NCI-H2227 treated with DMSO at 0.1 percent for 48 hours (cell line): Measurements from ENCODE around the gene CRISP2.
"Not testable (repeated sequence)": the region's sequence is repeated elsewhere in the genome, so short reads cannot be mapped to it uniquely, and the experiment has no call there.

Source experiments
- DNase-seq: peaks from one replicate; lab custom pipeline; 2025; lab: John Stamatoyannopoulos, UW

The CRISP2 gene

GRCh38 chr6:49713346-49713745 is at the start of gene CRISP2:
Gene CRISP2, minus strand, starts transcription at chr6:49713543. Its CDS starts 4,347 bp downstream, at chr6:49709196.
- peak; percentile 4 for DNase-seq

GRCh38 chr6:49744259-49744658 is 30.9 kb upstream of the CRISP2 start, which contains the start of gene CRISP3:
Gene CRISP3, minus strand, starts transcription at chr6:49744388. Its CDS starts 21 bp downstream, at chr6:49744367.
- DNase-seq: no peak

- DNase-seq: no peak
Measured at GRCh38 chr6:49743429-49743828, 30.1 kb upstream of the CRISP2 start.

DNA sequence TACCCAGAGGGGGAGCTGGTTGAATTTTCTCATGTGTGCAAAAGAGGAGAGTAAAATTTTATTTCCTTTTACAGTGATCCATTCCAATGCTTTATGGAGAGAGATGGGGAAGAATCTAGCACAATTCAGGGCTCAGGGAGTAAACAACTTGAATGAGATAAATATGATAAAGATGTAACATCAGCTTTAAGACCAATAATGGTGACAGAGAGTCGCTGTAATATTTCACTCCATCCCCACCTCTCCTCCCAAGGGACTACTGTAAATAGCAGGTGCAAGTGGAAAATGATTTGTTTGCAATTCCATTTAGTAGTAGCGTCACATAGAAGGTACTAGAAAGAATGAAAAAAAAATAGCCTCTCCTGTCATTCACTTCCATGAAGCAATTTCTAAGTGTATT is 26.1 kb upstream of the CRISP2 start:
- DNase-seq: peak; percentile 72

DNA sequence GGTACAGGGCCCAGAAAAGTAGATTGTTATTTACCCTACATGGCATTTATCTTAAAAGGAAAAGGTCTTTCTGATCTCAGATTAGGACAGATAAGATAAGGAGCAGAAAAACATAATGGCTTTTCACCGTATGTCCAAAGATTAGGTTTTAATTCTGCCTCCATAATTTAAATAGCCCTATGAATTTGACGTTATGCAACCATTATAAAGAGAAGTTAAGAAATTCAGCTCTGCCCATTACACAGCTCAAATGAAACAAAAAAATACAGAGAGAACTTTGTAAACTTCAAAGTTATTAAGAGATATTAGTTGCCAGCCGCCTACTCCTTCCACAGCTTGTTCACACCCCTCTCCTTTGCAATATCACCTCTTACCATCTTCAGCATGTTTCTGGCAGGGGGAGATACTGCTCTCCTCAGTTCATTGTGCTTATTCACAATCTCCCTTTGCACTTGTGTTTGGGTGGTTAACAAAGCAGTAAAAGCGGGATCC is 22.7 kb upstream of the CRISP2 start:
- DNase-seq: no peak

- no peak for DNase-seq
Measured at GRCh38 chr6:49733680-49734079, 20.3 kb upstream of the CRISP2 start.

DNA sequence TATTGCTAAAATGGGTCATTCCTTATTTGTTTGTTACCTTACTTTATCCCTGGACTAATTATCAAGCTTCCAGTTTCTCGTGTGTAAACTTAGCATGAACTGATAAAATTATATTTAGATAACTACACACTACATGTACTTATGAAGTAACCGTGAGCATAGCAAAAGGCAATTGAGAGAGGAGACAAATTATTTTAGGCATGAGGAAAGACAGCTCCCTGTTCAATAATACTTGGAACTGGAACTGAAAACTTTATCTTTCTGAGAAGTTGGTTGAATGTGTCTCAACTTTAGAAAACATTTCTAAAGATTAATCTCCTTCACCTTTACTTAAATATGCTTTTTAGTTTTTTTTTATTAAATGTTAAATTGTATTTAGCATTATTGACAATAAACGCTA is 19.4 kb upstream of the CRISP2 start:
- DNase-seq: no peak

DNA sequence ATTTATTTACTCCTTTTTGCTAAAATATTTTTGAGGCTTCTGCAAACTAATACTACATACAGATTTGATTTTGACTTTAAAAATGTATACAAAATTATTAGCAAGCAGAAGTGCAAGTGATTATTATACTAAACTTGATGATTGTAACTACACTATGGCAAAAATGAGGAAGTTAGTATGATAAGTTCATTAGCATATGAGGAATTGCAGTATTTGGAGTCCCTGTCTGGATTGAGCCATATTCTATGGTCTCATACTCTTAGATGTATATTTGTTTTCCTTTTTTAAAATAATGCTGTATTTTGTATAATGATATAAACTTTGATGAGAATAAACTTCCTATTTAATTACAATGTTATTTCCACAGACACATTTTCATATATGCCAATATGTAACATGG is 16.9 kb upstream of the CRISP2 start:
- DNase-seq: no peak

GRCh38 chr6:49723917-49724316 is 10.6 kb upstream of the CRISP2 start:
- DNase-seq: not testable (repeated sequence)

DNA sequence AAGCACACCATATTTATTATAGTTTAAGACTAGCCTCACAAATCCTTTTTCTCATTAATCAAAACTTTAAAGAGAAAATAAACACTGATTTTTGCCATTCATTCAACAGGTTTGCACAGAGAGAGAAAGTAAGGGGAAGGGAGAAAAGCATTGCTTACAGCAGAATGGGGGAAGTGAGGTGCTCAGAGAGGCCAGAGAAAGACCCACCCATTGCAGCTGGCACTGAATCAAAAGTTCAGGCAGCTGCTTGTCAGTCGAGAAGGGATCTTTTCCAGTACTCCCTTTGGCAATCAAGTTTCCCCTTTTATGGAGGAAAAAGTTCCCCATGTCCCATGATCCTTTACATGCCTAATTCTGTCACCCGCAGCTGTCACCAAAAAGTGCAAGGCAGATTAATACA is 8.0 kb upstream of the CRISP2 start:
- no peak for DNase-seq

DNA sequence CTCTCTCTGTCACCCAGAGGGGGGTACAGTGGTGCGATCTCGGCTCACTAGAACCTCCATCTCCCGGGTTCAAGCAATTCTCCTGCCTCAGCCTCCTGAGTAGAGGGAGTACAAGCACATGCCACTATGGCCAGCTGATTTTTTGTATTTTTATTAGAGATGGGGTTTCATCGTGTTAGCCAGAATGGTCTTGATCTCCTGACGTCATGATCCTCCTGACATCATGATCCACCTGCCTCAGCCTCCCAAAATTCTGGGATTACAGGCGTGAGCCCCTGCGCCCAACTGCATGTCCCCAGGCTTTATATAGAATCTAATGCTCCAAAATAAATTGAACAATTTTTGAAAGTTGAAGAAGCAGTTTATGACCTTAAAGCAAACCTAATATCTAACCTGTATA is 7.0 kb upstream of the CRISP2 start:
- DNase-seq: no peak

GRCh38 chr6:49698478-49698877 is 14.9 kb downstream of the CRISP2 start:
- no peak for DNase-seq

DNA sequence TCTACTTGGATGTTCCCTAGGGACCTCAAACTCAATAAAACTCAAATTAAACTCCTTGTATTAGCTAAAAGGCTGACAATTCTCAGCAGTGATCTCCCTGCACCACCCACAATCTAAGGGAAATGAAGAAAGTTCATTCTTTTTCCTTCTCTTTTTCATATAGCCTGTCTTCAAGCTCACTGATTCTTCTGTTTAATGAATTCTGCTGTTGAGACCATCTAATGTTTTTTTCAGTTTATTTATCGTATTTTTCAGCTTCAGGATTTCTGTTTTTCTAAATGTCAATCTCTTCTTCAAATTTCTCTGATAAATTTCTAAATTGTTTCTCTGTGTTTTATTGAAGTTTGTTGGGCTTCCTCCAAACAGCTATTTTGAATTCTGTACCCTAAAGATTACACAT is 19.8 kb downstream of the CRISP2 start:
- DNase-seq: no peak

DNA sequence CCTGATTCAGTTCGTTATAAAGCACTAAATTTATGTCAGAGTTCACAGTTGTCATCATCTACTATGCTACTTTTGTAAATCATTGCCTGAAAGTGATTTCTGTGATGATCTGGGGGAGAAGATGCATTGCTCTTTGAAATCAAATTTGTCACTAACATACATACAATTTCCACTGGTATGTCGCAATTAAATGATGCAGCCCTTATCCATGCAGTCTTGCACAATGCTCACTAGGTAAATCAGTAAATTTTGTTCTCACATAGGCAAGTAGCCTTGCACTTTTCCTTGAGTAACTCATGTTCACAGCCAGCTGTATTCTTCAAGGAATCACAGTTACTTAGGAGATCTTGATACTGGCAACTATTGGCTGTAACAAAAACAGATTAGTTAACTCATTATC is 20.8 kb downstream of the CRISP2 start:
- no peak for DNase-seq

DNA sequence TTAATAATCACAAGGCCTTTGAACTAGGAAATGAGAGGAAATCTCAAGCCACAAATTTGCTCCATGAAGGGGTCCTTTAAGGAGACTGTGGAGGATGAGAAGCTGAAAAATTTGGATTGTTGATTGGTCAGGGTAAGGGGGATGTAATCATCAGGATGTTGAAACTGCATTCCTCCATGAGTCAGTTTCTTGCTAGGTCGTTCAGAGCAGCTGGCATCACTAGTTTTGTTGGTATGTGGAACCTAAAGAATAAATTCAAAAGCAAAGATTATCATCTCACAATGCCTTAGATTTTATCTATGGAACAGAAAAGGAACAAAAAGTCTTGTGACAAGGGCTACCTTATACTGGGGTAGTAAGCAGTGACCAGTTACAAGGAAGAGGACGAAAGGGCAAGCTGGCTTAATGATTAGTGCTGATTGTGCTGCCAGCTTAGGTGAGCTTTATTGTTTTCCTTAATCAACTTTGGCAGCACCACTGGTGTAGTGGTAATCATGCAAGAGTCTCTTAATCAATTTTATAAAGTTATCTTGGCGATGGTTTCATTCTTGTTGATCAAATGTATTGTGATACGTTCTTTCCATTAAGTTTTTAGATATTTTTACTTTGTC is 36.6 kb downstream of the CRISP2 start:
- no peak for DNase-seq

- no peak for DNase-seq
Measured at GRCh38 chr6:49675816-49676215, 37.5 kb downstream of the CRISP2 start.

DNA sequence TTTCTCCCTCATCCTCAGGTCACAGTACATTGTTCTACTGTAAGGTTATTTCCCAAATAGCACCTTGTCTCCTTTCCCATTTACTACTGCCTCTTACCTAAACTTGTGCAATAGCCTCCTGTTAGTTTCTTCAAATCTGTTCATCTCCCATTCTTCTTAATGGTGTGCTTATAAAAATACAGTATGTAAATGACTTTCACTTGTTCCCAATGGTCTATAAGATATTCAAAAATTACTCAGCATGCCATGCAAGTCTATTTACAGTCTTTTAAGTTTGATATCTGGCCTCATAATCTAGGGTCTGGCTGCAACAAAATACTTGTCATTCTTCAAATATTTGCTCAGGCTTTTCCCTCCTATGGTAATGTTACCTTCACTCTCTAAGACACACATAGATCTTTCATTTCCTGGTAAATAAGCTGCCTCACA is 45.2 kb downstream of the CRISP2 start:
- DNase-seq: no peak

- DNase-seq: no peak
Measured at GRCh38 chr6:49666930-49667757, 46.2 kb downstream of the CRISP2 start.

DNA sequence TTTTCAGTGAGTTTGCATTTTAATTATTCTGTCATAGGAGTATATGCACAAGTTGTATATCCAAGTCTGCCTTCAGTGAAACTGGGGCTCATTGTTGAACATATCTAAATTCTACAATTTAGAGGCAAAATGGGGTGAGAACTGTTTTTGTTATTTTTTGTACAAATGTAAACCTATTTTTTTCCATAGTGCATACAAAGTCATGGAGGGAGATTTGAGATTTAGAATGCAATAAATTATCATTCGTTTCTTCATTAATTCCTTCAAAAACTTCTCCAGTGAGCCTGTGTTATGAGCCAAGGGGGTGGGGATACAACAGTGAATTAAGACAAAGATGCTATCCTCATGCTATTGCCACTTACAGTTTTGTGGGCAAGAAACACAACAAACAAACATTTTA is 46.9 kb downstream of the CRISP2 start:
- DNase-seq: no peak

- DNase-seq: no peak
Measured at GRCh38 chr6:49664817-49665216, 48.5 kb downstream of the CRISP2 start.

DNA sequence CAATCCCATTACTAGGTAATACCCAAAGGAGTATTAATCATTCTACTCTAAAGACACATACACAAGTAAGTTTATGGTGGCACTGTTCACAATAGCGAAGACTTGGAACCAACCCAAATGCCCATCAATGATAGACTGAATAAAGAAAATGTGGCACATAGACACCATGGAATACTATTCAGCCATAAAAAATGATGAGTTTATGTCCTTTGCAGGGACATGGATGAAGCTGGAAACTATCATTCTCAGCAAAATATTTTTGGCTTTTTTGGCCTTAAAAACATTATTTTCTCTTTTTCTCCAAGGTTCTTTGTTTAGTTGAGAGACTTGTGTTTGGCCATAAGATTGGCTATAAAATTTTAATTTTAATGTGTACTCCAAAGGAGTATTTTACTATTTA is 49.3 kb downstream of the CRISP2 start:
- DNase-seq: not testable (repeated sequence)

DNA sequence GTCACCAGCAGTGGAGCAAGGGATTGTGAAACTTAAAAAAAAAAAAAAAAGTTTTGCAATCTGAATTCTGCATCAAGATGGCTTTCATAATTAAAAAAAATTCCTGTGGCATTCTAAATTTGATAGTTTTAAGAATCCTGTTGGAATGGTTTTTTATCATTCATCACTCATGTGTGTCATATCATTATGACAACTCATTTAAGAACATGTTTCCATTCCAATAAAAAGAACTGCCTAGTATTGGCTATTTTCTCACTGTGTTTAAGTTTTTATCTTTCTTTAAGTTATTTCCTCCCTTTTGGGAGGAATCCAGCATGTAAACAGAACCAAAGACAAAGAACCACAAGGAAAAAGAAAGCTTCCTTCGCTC is 50.5 kb downstream of the CRISP2 start:
- DNase-seq: no peak

DNA sequence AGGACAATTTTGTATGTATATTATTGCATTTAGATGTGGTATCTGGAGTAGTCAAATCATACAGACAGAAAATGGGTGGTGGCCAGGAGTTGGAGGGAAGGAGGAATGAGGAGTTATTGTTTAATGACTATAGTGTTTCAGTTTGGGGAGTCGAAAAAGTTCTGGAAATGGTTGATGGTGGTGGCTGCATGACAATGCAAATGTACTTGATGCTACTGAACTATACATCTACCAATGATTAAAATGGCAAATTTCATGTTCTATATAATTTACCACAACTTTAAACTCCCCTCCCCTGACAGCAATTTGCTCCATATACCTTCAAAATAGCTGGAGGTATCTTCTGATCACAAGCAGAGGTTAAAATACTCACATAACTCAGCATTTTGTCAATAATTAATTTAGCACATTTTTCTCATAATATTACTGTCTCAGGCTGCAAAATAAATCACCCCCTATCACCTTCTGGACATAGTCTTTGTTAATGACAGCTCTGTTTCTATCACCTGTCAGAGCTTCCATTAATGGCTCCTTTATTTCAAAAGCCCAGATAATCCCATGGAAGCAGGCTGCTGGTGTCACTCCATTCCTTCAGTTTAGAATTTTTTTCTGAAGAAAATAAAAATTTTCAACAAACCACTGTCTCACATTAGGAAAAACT is 51.0 kb downstream of the CRISP2 start:
- no peak for DNase-seq
